ENCODE data around the gene DRD3.

Gene DRD3

DNA sequence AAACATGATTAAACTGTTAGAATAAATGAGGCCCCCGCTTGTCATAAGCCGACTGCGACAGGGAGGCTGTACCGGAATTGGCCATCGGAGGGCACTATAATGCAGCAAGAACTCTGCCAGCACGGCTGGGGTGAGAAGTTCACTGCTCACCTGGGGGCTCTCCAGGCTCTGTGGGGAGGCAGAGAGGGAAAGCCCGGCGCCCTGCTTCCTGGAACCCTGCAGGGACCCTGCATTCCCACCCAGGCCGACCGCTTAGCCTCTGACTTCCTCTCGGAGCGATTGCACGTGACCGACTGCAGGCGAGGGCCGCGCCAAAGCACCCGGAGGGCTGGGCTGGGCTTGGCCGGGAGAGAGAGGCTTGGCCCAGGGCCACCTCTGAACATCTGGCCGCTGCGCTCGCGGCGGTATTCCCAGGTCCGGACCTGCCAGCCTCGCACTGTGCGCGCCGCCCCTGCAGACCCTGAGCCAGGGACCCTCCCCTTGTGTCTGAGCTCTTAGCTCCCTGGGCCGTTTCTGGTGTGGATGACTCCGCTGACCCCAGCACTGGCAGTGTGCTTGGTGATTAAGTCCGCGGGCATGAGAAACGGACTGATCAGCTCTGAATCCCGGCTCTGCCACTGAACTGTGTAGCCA lies 26.2 kb downstream of the DRD3 start:
- peak overlapping the region; percentile 49 to 55 for H3K4me3 ChIP-seq (replicated peaks in 1 of 2; ENCODE audit: low read depth in 2 of 2, low read length in 2 of 2)
- DNase-seq (ENCODE audit: low read depth in 2 of 2), result peak; percentile 83 to 89
- TF ChIP-seq, protein P1, sequence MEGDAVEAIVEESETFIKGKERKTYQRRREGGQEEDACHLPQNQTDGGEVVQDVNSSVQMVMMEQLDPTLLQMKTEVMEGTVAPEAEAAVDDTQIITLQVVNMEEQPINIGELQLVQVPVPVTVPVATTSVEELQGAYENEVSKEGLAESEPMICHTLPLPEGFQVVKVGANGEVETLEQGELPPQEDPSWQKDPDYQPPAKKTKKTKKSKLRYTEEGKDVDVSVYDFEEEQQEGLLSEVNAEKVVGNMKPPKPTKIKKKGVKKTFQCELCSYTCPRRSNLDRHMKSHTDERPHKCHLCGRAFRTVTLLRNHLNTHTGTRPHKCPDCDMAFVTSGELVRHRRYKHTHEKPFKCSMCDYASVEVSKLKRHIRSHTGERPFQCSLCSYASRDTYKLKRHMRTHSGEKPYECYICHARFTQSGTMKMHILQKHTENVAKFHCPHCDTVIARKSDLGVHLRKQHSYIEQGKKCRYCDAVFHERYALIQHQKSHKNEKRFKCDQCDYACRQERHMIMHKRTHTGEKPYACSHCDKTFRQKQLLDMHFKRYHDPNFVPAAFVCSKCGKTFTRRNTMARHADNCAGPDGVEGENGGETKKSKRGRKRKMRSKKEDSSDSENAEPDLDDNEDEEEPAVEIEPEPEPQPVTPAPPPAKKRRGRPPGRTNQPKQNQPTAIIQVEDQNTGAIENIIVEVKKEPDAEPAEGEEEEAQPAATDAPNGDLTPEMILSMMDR (IDR thresholded peaks at IDR 0.05; ENCODE audit: low read depth, low read length), result peak; percentile 91

DNA sequence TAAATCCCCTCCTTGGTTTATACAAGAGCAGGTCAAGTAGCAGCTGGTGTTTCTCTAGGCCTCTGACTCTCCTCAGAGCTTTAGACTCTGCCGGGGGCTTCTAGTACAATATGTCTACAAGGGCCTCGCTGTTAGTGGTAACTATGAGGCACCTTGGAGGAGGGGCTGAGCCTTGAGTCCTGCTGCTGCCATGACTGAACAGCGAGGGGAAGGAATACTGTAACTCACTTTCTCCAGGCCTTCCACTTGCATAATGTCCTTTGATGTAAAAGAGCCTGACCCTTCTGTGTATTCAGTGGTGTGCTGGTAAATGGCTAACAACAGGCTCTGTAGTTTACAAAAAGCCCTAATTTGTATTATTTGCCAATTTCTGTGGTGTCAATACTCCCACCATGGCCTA lies 27.8 kb downstream of the DRD3 start:
- TF ChIP-seq, protein P1 (IDR thresholded peaks at IDR 0.05; ENCODE audit: low read depth, low read length), result no peak
- H3K4me3 ChIP-seq (replicated peaks in 1 of 2; ENCODE audit: low read depth in 2 of 2, low read length in 2 of 2), result no peak overlapping the region
- no peak for DNase-seq (ENCODE audit: low read depth in 2 of 2)

DNA sequence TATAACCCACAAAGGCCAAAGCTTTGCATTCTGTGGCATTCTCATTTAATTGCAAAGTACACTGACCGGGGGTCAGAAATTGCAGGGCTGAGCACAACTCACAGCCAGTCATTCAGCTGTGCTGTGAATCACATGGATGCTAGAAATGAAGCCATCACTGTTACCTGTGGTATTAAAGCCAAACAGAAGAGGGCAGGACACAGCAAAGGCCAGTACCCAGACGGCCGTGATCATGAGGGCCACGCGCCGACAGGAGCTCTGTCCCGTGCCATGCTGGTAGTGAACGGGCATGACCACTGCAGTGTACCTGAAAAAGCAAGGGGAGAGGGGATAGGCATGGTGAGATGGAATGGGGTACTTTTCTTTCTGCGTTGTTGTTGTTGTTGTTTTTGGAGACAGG lies 31.6 kb downstream of the DRD3 start:
- TF ChIP-seq, protein P1 (IDR thresholded peaks at IDR 0.05; ENCODE audit: low read depth, low read length), result no peak
- no peak for DNase-seq (ENCODE audit: low read depth in 2 of 2)
- no peak overlapping the region for H3K4me3 ChIP-seq (replicated peaks in 1 of 2; ENCODE audit: low read depth in 2 of 2, low read length in 2 of 2)

DNA sequence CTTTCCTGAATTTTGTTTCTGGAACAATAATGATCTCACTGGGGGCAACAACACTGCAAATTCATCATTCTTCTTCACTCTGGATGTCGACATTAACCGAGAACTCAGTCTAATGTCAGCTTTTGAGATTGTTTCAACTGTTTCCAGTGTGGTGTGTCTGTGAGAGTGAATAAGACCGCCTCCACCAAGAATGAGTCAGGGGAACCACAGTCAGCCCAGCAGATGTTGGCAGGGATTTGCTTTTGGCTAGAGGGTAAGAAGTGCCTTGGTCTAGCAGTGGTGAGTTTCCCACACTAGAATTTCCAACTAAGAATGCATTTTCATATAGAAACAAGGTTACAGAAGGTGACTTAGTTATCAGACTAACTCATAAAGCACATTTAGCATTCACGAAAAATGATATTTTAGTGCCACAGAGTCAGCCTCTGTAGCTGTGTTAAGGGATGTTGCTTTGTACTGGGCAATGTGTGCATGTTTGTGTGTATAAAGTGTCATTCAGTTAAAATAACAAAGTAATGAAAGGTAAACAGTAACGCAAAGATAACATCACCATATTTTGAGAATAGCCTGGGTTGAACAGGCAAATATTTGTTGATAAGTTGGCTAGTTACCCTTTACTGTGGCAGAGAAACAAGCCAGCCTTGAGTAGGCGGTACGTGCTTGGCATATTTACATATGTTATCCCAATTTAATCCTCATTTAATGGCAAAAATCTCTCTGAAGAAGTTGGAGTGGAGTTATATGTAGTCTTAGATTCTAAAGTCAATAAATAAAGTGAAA lies 33.8 kb downstream of the DRD3 start:
- peak; percentile 92 to 94 for DNase-seq (ENCODE audit: low read depth in 2 of 2)
- TF ChIP-seq, protein P1 (IDR thresholded peaks at IDR 0.05; ENCODE audit: low read depth, low read length), result no peak
- H3K4me3 ChIP-seq (replicated peaks in 1 of 2; ENCODE audit: low read depth in 2 of 2, low read length in 2 of 2), result no peak overlapping the region

DNA sequence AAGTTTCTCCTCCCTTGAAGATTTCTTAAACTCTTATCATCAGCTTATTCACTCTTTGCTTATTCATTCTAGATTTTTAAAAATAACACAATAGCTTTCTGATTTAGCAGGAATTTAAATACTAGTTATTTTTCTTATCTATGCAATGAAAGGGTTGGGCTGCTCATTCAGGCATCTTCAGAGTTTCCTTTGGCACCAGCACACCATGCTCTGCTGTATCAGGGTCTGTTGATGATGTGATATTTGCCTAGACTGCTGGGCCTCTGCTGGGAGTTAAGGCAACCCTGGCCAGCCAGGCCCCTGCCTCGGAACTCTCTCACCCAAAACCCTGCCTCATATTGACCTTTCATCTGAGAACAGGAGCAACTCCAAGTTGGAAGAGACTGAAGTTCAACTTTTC lies 35.0 kb downstream of the DRD3 start:
- H3K4me3 ChIP-seq (replicated peaks in 1 of 2; ENCODE audit: low read depth in 2 of 2, low read length in 2 of 2), result no peak overlapping the region
- TF ChIP-seq, protein P1 (IDR thresholded peaks at IDR 0.05; ENCODE audit: low read depth, low read length), result no peak
- peak in 1 of 2 donors; percentile 14 for DNase-seq (ENCODE audit: low read depth in 2 of 2)

DNA sequence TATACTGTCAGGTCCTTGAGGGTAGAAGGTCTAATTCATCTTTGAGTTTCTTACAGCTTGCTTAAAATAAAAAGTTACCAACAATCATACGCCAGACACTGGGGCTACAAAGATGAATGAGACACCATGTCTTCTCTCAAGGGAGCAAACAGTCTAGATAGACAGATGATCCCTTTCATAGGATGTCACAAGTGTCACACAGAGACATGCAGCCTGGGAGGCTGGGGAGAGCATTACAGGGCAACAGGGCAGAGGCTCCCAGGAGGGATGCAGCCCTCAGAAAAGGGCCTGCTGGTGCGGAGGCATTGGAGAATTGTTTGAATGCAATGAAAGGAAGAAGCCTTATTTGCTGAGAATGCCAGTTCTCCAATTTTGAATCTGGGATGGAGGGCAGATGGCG lies 39.0 kb downstream of the DRD3 start:
- DNase-seq (ENCODE audit: low read depth in 2 of 2), result no peak
- TF ChIP-seq, protein P1 (IDR thresholded peaks at IDR 0.05; ENCODE audit: low read depth, low read length), result no peak
- no peak overlapping the region for H3K4me3 ChIP-seq (replicated peaks in 1 of 2; ENCODE audit: low read depth in 2 of 2, low read length in 2 of 2)

All from cardiac fibroblast (primary cell).